Hematopoietic multipotent progenitor cell treated with erythropoietin and hydrocortisone succinate and interleukin-3 and kit ligand, for 6 days (in vitro differentiated cells): ENCODE data around the gene SERPIND1.

Experiments used
- DNase-seq: peaks from one replicate; pipeline ENCODE4 v3.0.0-alpha.2; 2015

SERPIND1 gene

GRCh38 chr22:20776624-20777405 lies 2.9 kb downstream of the SERPIND1 start:
- peak; percentile 50 for DNase-seq

GRCh38 chr22:20777420-20778177 lies 3.7 kb downstream of the SERPIND1 start:
- DNase-seq: peak; percentile 88

GRCh38 chr22:20779014-20779817 lies 5.3 kb downstream of the SERPIND1 start:
- no peak for DNase-seq

GRCh38 chr22:20779818-20780158 lies 5.9 kb downstream of the SERPIND1 start:
- no peak for DNase-seq

- DNase-seq: peak; percentile 45
Observed at GRCh38 chr22:20781272-20781990, 7.5 kb downstream of the SERPIND1 start.

GRCh38 chr22:20782083-20782482 lies 8.2 kb downstream of the SERPIND1 start:
- no peak for DNase-seq

- no peak for DNase-seq
Observed at GRCh38 chr22:20782596-20783299, 8.8 kb downstream of the SERPIND1 start.

- DNase-seq: no peak
Observed at GRCh38 chr22:20783300-20783673, 9.4 kb downstream of the SERPIND1 start.

- peak; percentile 91 for DNase-seq
Observed at GRCh38 chr22:20783844-20784723, 10.2 kb downstream of the SERPIND1 start.

- no peak for DNase-seq
Observed at GRCh38 chr22:20785415-20785814, 11.5 kb downstream of the SERPIND1 start.

- no peak for DNase-seq
Observed at GRCh38 chr22:20786048-20786447, 12.1 kb downstream of the SERPIND1 start.

- no peak for DNase-seq
Observed at GRCh38 chr22:20786536-20786979, 12.6 kb downstream of the SERPIND1 start.

- DNase-seq: no peak
Observed at GRCh38 chr22:20787223-20787622, 13.3 kb downstream of the SERPIND1 start.

- DNase-seq: no peak
Observed at GRCh38 chr22:20787746-20788626, 14.1 kb downstream of the SERPIND1 start.

- no peak for DNase-seq
Observed at GRCh38 chr22:20788627-20789344, 14.9 kb downstream of the SERPIND1 start.

- no peak for DNase-seq
Observed at GRCh38 chr22:20792221-20792965, 18.5 kb downstream of the SERPIND1 start.

GRCh38 chr22:20792966-20793728 lies 19.2 kb downstream of the SERPIND1 start:
- no peak for DNase-seq
